Activated CD8-positive, alpha-beta memory T cell treated with anti-CD3 and anti-CD28 coated beads, Interleukin-2, amount 50 U/mL, for 24 hours (primary cell): Measurements from ENCODE around the gene MYCBPAP.

Source experiments
- DNase-seq: peaks from one replicate; pipeline ENCODE4 v3.0.0-alpha.2; 2020; ENCODE audit errors: extremely low read depth

The MYCBPAP gene

GRCh38 chr17:50518384-50519023, 10.3 kb downstream of the MYCBPAP start:
- no peak for DNase-seq

- no peak for DNase-seq
Observed at GRCh38 chr17:50519141-50519834, 11.0 kb downstream of the MYCBPAP start.

- DNase-seq: no peak
Observed at GRCh38 chr17:50520483-50520882, 12.2 kb downstream of the MYCBPAP start.

GRCh38 chr17:50521514-50521913, 13.3 kb downstream of the MYCBPAP start:
- DNase-seq: no peak

- no peak for DNase-seq
Observed at GRCh38 chr17:50522766-50523165, 14.5 kb downstream of the MYCBPAP start.

GRCh38 chr17:50523208-50523607, 15.0 kb downstream of the MYCBPAP start:
- no peak for DNase-seq

- no peak for DNase-seq
Observed at GRCh38 chr17:50524838-50525237, 16.6 kb downstream of the MYCBPAP start.

- no peak for DNase-seq
Observed at GRCh38 chr17:50527155-50527762, 19.0 kb downstream of the MYCBPAP start.

- no peak for DNase-seq
Observed at GRCh38 chr17:50527949-50528474, 19.8 kb downstream of the MYCBPAP start.

- no peak for DNase-seq
Observed at GRCh38 chr17:50529849-50530248, 21.6 kb downstream of the MYCBPAP start.

- DNase-seq: no peak
Observed at GRCh38 chr17:50531428-50532025, 23.3 kb downstream of the MYCBPAP start.

GRCh38 chr17:50532452-50533024, 24.3 kb downstream of the MYCBPAP start, which contains the start of gene EPN3:
TSS of gene EPN3 (plus strand) at chr17:50532735. CDS start at chr17:50536557, 3,822 bp downstream.
- DNase-seq: no peak

- no peak for DNase-seq
Observed at GRCh38 chr17:50533185-50533584, 24.9 kb downstream of the MYCBPAP start.

- DNase-seq: no peak
Observed at GRCh38 chr17:50533720-50534148, 25.5 kb downstream of the MYCBPAP start.

GRCh38 chr17:50534222-50534978, 26.2 kb downstream of the MYCBPAP start:
- no peak for DNase-seq

GRCh38 chr17:50534979-50535326, 26.7 kb downstream of the MYCBPAP start:
- DNase-seq: no peak

- no peak for DNase-seq
Observed at GRCh38 chr17:50535407-50535806, 27.2 kb downstream of the MYCBPAP start.

GRCh38 chr17:50536683-50537646, 28.7 kb downstream of the MYCBPAP start:
- DNase-seq: no peak

- no peak for DNase-seq
Observed at GRCh38 chr17:50537721-50538548, 29.7 kb downstream of the MYCBPAP start.
